HAP-1 (cell line): Measurements from ENCODE around the gene OVCA2.

Source experiments
- DNase-seq, 2 experiments: peaks; one replicate each; pipeline ENCODE4 v3.0.0-alpha.2; 2016 to 2020; ENCODE audit warnings: low spot score in 2 of 2
- H3K27me3 ChIP-seq: fragments of 250-450 bp; sonication (Bioruptor Pico); 2 replicates; pipeline ENCODE4 v1.5.1; 2020; ENCODE audit warnings: low read depth, mild to moderate bottlenecking, moderate library complexity
- H3K36me3 ChIP-seq: fragments of 250-450 bp; sonication (Bioruptor Pico); replicated peaks from 2 replicates; pipeline ENCODE4 v1.5.1; 2020; ENCODE audit warnings: mild to moderate bottlenecking
- H3K4me1 ChIP-seq: fragments of 250-450 bp; sonication (Bioruptor Pico); 2 replicates; pipeline ENCODE4 v1.5.1; 2020; ENCODE audit warnings: mild to moderate bottlenecking
- H3K4me3 ChIP-seq: fragments of 250-450 bp; sonication (Bioruptor Pico); 2 replicates; pipeline ENCODE4 v1.5.1; 2020; ENCODE audit warnings: mild to moderate bottlenecking, moderate library complexity
- H3K9me3 ChIP-seq: fragments of 250-450 bp; sonication (Bioruptor Pico); 2 replicates; pipeline ENCODE4 v1.5.1; 2020; ENCODE audit warnings: mild to moderate bottlenecking, moderate library complexity
- in situ Hi-C: fragments of 300-500 bp; cut with MboI; formaldehyde crosslinking; loops from 3 replicates; pipeline ENCODE4 v1.14.3; 2020; ENCODE audit warnings: low sequenced_read_pairs, inconsistent platforms, mixed read lengths

Gene OVCA2

DNA sequence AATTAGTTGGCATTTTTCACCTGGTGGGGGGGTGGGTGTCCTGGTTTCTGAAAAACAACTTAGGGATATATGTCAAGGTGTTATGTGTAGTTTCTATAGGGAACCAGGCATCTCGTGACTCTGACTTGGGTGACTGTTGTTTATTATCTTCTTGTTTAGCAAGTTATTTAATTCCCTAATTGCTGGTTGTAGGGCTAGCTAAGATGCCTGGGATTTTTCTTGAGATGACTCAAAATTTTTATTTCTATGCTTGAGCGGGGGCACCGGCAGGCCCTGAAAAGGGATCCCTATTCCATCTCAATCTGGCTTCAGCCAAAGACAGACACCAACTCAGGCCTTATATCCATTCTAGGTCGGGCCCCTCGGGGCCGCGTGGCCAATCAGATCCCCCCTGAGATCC is 8.7 kb upstream of the OVCA2 start:
- in situ Hi-C loops, result loop anchor here (10.0 to 25.0 kb wide), 2 partner anchors 318 to 396 kb away; partner anchors contain the start of genes RILP, SCARF1, SLC43A2 and TLCD2

GRCh38 chr17:2034157-2034556 is 7.7 kb upstream of the OVCA2 start:
- Histone ChIP-seq H3K4me1 (peaks cover 8% of the 10 kb centered on the region), H3K4me3 (no peak overlapping the region), H3K9me3 (no peaks in the 10 kb centered on the region), H3K27me3 (no peaks in the 10 kb centered on the region), H3K36me3 (peaks cover 6% of the 10 kb centered on the region)
- no peak for DNase-seq
- in situ Hi-C loops, result loop anchor here (10.0 to 25.0 kb wide), 2 partner anchors 319 to 397 kb away; partner anchors contain the start of genes RILP, SCARF1, SLC43A2 and TLCD2

More for the DNA sequence above, 8.7 kb upstream of the OVCA2 start:
- no peak for DNase-seq
- H3K4me1 ChIP-seq, result peaks cover 8% of the 10 kb centered on the region
- H3K36me3 ChIP-seq, result peaks cover 6% of the 10 kb centered on the region
- no peak overlapping the region for H3K4me3 ChIP-seq
- H3K27me3 ChIP-seq, result no peaks in the 10 kb centered on the region
- no peaks in the 10 kb centered on the region for H3K9me3 ChIP-seq

DNA sequence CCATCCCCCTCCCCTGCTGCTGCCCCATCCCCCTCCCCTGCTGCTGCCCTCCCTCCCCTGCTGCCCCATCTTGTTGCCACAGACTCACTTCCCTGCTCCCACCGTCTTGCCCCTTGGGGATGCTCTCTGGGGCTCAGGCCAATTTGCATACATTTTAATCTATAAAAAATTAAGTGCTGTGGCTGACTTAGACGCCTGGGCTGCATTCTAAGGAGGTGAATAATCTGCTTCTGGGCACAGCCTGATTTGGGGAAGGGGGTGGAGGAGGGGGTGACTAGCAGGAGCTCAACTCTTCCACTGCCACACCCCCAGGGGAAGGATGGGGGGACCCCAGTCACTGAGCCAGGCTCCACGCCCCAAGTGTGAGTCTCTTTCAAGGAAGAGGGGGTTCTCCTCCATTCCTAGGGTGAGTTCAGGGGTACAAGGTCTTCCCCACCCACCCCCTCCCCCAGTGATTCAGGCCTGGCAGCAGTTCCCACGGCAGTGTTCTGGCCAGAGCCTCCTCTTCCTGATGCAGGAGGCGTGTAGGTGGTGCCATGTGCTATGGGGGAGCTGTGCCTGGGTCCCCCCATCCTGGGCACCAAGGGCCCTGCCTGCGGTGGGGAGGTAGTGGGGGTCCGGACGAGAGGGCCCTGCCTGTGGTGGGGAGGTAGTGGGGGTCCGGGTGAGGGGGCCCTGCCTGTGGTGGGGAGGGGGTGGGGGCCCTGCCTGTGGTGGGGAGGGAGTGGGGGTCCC is 6.8 kb upstream of the OVCA2 start:
- H3K4me1 ChIP-seq, result peaks cover 6% of the 10 kb centered on the region
- no peak overlapping the region for H3K4me3 ChIP-seq
- in situ Hi-C loops, result loop anchor here (10.0 to 25.0 kb wide), 2 partner anchors 320 to 398 kb away; partner anchors contain the start of genes RILP, SCARF1, SLC43A2 and TLCD2
- no peak for DNase-seq
- no peaks in the 10 kb centered on the region for H3K27me3 ChIP-seq
- H3K36me3 ChIP-seq, result peaks cover 6% of the 10 kb centered on the region
- H3K9me3 ChIP-seq, result no peaks in the 10 kb centered on the region

DNA sequence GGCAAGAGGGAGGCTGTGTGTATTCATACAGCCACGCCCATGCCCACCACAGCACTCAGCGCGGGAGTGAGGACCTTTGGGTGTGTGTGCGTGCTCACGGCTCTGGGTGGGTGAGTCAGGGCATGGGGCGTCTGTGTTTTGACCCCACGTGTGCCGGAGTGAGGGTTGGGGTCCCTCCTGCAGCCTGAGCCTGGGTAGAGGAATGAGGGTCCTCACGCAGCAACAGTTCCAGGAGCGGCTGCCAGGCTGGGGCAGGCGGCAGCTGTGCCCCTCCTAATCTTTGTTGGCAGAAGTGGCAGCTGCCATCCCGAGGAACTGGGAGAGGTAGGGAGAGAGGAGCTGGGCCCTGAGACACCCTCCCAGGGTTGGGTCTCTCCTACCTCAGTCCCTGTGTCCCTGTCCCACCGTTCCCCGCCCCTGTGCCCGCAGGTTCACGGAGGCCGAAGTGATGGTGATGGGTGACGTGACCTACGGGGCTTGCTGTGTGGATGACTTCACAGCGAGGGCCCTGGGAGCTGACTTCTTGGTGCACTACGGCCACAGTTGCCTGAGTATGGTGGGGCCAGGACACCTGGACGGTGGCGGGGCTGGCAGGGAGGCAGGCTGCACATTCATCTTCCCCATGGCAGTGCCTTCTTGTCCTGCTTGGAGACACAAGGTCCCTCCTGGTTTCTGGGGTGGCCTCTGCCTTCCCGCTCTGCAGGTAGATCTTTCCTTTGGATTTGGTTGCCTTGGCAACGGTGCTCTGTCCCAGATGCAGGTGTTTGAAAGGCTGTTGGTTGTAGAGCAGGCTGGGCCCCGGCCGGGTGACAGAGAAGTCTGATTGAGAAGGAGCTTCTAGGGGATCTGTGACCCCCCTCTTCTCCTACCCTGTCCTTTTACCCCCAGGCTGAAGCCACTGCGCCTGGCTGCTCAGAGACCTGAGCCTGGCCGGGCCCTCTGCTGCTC is 6.0 kb upstream of the OVCA2 start:
- peaks cover 6% of the 10 kb centered on the region for H3K36me3 ChIP-seq
- H3K4me3 ChIP-seq, result no peak overlapping the region
- DNase-seq, result no peak
- H3K9me3 ChIP-seq, result no peaks in the 10 kb centered on the region
- H3K27me3 ChIP-seq, result no peaks in the 10 kb centered on the region
- peaks cover 4% of the 10 kb centered on the region for H3K4me1 ChIP-seq
- in situ Hi-C loops, result loop anchor here (10.0 to 25.0 kb wide), 2 partner anchors 321 to 399 kb away; partner anchors contain the start of genes RILP, SCARF1, SLC43A2 and TLCD2

GRCh38 chr17:2037155-2037554 is 4.7 kb upstream of the OVCA2 start:
- in situ Hi-C loops, result loop anchor here (10.0 to 25.0 kb wide), 2 partner anchors 322 to 400 kb away; partner anchors contain the start of genes RILP, SCARF1, SLC43A2 and TLCD2
- H3K4me1 ChIP-seq, result peaks cover 5% of the 10 kb centered on the region; the same call in 1 of the 2 replicates
- peaks cover 8% of the 10 kb centered on the region for H3K36me3 ChIP-seq
- H3K4me3 ChIP-seq, result no peak overlapping the region
- H3K9me3 ChIP-seq, result no peaks in the 10 kb centered on the region
- no peaks in the 10 kb centered on the region for H3K27me3 ChIP-seq
- DNase-seq, result no peak

GRCh38 chr17:2040219-2040827 is 1.5 kb upstream of the OVCA2 start:
- Histone ChIP-seq H3K4me3 (no peak overlapping the region), H3K27me3 (no peaks in the 10 kb centered on the region), H3K9me3 (no peaks in the 10 kb centered on the region), H3K4me1 (peaks cover 5% of the 10 kb centered on the region; the same call in 1 of the 2 replicates), H3K36me3 (peaks cover 24% of the 10 kb centered on the region)
- in situ Hi-C loops, result loop anchor here (25.0 kb wide), 1 partner anchor 403 kb away; the partner anchor contains the start of genes RILP, SCARF1 and SLC43A2
- no peak for DNase-seq

DNA sequence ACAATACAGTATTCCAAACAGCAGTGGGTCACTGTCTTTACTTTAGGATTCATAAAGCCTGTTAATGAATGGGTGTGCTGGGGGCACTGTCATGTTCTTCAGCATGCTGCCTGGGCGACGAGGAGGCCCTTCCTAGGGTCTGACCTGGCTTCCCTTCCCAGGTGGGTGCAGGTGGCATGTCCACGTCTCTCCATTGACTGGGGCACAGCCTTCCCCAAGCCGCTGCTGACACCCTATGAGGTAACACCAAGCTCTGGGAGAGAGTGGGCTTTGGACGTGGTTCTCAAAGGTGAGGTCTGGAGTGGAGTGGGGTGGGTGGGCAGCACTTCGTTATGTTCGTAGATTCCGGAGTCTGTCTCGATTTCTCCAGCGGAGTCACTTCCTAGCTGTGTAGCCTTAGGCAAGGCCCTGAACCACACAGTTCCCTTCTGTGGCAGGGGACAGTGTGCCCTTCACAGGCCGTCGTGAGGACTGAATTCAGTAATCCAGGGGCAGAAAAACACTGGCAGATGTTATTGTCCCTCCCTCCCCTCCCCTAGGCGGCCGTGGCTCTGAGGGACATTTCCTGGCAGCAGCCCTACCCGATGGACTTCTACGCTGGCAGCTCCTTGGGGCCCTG is 771 bp upstream of the OVCA2 start:
- Histone ChIP-seq H3K36me3 (peaks cover 21% of the 10 kb centered on the region), H3K27me3 (no peaks in the 10 kb centered on the region), H3K4me3 (peak overlapping the region; percentile 83), H3K4me1 (peaks cover 5% of the 10 kb centered on the region; the same call in 1 of the 2 replicates), H3K9me3 (no peaks in the 10 kb centered on the region)
- no peak for DNase-seq
- in situ Hi-C loops, result loop anchor here (25.0 kb wide), 1 partner anchor 404 kb away; the partner anchor contains the start of genes RILP, SCARF1 and SLC43A2

- Histone ChIP-seq H3K9me3 (no peaks in the 10 kb centered on the region), H3K36me3 (peaks cover 18% of the 10 kb centered on the region), H3K27me3 (no peaks in the 10 kb centered on the region), H3K4me3 (peak overlapping the region; percentile 83), H3K4me1 (peaks cover 5% of the 10 kb centered on the region; the same call in 1 of the 2 replicates)
- in situ Hi-C loops, result loop anchor here (25.0 kb wide), 1 partner anchor 405 kb away; the partner anchor contains the start of genes RILP, SCARF1 and SLC43A2
- DNase-seq, result peak in 1 of 2 experiments; percentile 56
Observed at GRCh38 chr17:2042390-2042847, 597 bp downstream of the OVCA2 start.

DNA sequence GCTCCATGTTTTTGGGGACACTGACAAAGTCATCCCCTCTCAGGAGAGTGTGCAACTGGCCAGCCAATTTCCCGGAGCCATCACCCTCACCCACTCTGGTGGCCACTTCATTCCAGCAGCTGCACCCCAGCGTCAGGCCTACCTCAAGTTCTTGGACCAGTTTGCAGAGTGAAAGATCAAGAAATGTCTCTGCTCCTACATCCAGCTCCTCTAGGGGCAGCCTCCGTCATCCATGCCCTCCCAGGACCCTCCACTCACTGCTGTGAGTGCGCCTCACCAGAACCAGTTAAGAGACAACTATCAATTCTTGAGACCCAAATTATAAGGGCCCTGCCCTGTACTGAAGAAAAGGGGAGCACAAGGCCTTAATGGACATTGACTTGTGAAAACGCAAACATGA is 1.1 kb downstream of the OVCA2 start:
- Histone ChIP-seq H3K9me3 (no peaks in the 10 kb centered on the region), H3K4me3 (peak overlapping the region; percentile 83), H3K4me1 (peaks cover 5% of the 10 kb centered on the region; the same call in 1 of the 2 replicates), H3K36me3 (peaks cover 18% of the 10 kb centered on the region), H3K27me3 (no peaks in the 10 kb centered on the region)
- DNase-seq, result no peak
- in situ Hi-C loops, result loop anchor here (25.0 kb wide), 1 partner anchor 406 kb away; the partner anchor contains the start of genes RILP, SCARF1 and SLC43A2

DNA sequence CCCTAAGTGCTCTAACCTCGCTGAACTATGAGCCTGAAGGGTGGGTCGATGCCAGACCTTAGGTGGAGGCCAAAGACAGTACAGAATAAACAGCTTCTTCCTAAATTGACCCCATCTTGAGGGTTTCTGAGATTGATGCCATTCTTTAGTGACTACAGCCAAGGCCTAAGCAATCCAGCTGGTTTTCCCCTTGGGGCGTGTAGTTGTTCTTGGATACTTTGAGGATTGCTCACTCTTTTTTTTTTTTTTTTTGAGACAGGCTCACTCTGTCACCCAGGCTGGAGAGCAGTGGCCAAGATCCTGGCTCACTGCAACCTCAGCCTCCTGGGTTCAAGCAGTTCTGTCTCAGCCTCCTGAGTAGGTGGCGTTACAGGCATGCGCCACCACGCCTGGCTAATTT is 2.0 kb downstream of the OVCA2 start:
- Histone ChIP-seq H3K4me3 (no peak overlapping the region), H3K4me1 (peaks cover 5% of the 10 kb centered on the region; the same call in 1 of the 2 replicates), H3K9me3 (no peaks in the 10 kb centered on the region), H3K27me3 (no peaks in the 10 kb centered on the region), H3K36me3 (peaks cover 18% of the 10 kb centered on the region)
- in situ Hi-C loops, result loop anchor here (25.0 kb wide), 1 partner anchor 406 kb away; the partner anchor contains the start of genes RILP, SCARF1 and SLC43A2
- no peak for DNase-seq

- Histone ChIP-seq H3K9me3 (no peaks in the 10 kb centered on the region; the same call in 1 of the 2 replicates), H3K27me3 (no peaks in the 10 kb centered on the region), H3K4me1 (peaks cover 8% of the 10 kb centered on the region; the same call in 1 of the 2 replicates), H3K36me3 (peaks cover 18% of the 10 kb centered on the region), H3K4me3 (no peak overlapping the region)
- DNase-seq, result no peak
- in situ Hi-C loops, result loop anchor here (25.0 kb wide), 1 partner anchor 407 kb away; the partner anchor contains the start of genes RILP, SCARF1 and SLC43A2
Observed at GRCh38 chr17:2044263-2044894, 2.6 kb downstream of the OVCA2 start.

- Histone ChIP-seq H3K9me3 (no peaks in the 10 kb centered on the region; the same call in 1 of the 2 replicates), H3K27me3 (peaks cover 14% of the 10 kb centered on the region), H3K4me3 (no peak overlapping the region), H3K4me1 (peaks cover 7% of the 10 kb centered on the region; the same call in 1 of the 2 replicates), H3K36me3 (peaks cover 11% of the 10 kb centered on the region)
- in situ Hi-C loops, result loop anchor here (25.0 kb wide), 1 partner anchor 410 kb away; the partner anchor contains the start of genes RILP, SCARF1 and SLC43A2
- no peak for DNase-seq
Observed at GRCh38 chr17:2047590-2047989, 5.8 kb downstream of the OVCA2 start.
